Measurements from ENCODE around the gene RNF220.

DNA sequence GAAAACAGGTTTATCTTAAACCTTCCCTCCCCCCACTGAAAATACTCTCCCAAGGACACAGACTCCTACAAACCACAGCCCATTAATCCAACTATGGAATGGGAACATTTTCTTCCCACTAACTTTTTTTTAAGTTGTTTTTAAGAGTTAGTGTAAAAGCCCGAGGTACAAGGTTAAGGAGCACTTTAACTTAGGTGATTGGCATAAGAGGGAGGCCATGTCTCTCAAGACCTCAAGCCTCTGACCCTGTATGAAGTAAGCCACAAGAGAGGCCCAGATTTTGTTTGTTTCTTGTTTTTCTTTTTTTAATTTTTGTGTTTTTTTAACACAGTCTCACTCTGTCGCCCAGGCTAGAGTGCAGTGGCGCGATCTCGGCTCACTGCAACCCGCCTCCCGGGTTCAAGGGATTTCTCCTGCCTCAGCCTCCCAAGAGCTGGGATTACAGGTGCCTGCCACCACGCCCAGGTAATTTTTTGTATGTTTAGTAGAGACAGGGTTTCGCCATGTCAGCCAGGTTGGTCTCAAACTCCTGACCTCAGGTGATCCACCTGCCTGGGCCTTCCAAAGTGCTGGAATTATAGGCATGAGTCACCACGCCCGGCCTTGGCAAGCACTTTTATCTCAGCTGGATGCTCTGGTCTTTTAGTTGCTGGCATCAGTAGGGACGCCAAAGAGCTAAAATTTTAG, 283.8 kb downstream of the RNF220 start:
- TF ChIP-seq, protein P1, sequence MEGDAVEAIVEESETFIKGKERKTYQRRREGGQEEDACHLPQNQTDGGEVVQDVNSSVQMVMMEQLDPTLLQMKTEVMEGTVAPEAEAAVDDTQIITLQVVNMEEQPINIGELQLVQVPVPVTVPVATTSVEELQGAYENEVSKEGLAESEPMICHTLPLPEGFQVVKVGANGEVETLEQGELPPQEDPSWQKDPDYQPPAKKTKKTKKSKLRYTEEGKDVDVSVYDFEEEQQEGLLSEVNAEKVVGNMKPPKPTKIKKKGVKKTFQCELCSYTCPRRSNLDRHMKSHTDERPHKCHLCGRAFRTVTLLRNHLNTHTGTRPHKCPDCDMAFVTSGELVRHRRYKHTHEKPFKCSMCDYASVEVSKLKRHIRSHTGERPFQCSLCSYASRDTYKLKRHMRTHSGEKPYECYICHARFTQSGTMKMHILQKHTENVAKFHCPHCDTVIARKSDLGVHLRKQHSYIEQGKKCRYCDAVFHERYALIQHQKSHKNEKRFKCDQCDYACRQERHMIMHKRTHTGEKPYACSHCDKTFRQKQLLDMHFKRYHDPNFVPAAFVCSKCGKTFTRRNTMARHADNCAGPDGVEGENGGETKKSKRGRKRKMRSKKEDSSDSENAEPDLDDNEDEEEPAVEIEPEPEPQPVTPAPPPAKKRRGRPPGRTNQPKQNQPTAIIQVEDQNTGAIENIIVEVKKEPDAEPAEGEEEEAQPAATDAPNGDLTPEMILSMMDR (IDR thresholded peaks at IDR 0.05), result no peak
- TF ChIP-seq POLR2A (IDR thresholded peaks at IDR 0.05), result no peak
- no peak for TF ChIP-seq EP300 (IDR thresholded peaks at IDR 0.05)
- no peak for TF ChIP-seq POLR2AphosphoS5 (IDR thresholded peaks at IDR 0.05)
